ENCODE measurements around the gene GLB1L3. TPM values are rescaled to one million over a fixed set of nuclear protein-coding genes. Genes with fewer than 3 reads are reported as not detected.

GLB1L3 gene
- polyA plus RNA-seq, 1 experiment: not detected

DNA sequence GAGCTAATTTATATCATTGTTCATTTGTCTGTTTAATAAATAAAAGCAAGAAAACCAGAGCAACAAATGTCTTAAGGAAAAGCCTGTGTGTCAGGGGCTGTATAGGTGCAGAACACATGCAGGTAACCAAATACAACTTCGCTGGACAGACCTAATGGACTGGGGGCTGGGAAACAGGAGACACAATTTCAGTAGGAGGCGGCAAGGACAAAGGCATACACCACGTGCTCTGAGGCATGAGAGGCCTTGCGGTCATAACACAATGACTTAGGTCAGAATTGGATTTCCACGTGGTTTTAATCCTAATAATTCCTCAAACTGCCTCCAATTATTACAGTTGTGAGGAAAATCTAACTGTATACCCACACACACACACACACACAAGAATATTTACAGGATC lies 8.7 kb upstream of the GLB1L3 start:
- no peak for DNase-seq (ENCODE audit: low read depth)
- Histone ChIP-seq H3K27me3 (ENCODE audit: control insufficient read depth, insufficient read depth, low read length) (peaks cover 8% of the 10 kb centered on the region), H3K36me3 (ENCODE audit: control insufficient read depth, insufficient read depth, low read length) (peaks cover 3% of the 10 kb centered on the region), H3K4me3 (ENCODE audit: low read depth, low read length) (no peak overlapping the region)
- CTCF ChIA-PET: no interaction called here
- TF ChIP-seq, protein P1, sequence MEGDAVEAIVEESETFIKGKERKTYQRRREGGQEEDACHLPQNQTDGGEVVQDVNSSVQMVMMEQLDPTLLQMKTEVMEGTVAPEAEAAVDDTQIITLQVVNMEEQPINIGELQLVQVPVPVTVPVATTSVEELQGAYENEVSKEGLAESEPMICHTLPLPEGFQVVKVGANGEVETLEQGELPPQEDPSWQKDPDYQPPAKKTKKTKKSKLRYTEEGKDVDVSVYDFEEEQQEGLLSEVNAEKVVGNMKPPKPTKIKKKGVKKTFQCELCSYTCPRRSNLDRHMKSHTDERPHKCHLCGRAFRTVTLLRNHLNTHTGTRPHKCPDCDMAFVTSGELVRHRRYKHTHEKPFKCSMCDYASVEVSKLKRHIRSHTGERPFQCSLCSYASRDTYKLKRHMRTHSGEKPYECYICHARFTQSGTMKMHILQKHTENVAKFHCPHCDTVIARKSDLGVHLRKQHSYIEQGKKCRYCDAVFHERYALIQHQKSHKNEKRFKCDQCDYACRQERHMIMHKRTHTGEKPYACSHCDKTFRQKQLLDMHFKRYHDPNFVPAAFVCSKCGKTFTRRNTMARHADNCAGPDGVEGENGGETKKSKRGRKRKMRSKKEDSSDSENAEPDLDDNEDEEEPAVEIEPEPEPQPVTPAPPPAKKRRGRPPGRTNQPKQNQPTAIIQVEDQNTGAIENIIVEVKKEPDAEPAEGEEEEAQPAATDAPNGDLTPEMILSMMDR (IDR thresholded peaks at IDR 0.05; ENCODE audit: insufficient read depth, low read depth, low read length): no peak
- POLR2A ChIA-PET: no interaction called here

- CTCF ChIA-PET: no interaction called here
- TF ChIP-seq, protein P1 (IDR thresholded peaks at IDR 0.05; ENCODE audit: insufficient read depth, low read depth, low read length): no peak
- POLR2A ChIA-PET: no interaction called here
- DNase-seq (ENCODE audit: low read depth): no peak
- Histone ChIP-seq H3K36me3 (ENCODE audit: control insufficient read depth, insufficient read depth, low read length) (peaks cover 1% of the 10 kb centered on the region; the same call in 1 of the 2 replicates), H3K27me3 (ENCODE audit: control insufficient read depth, insufficient read depth, low read length) (peaks cover 12% of the 10 kb centered on the region), H3K4me3 (ENCODE audit: low read depth, low read length) (no peak overlapping the region)
Observed at GRCh38 chr11:134267966-134268365, 8.2 kb upstream of the GLB1L3 start.

- Histone ChIP-seq H3K36me3 (ENCODE audit: control insufficient read depth, insufficient read depth, low read length) (no peaks in the 10 kb centered on the region), H3K4me3 (ENCODE audit: low read depth, low read length) (no peak overlapping the region), H3K27me3 (ENCODE audit: control insufficient read depth, insufficient read depth, low read length) (peaks cover 24% of the 10 kb centered on the region)
- ChIA-PET CTCF (interaction anchor here (0.7 to 0.8 kb wide), 2 partner anchors 10 to 353 kb away, joined by 3 read pairs; no protein-coding TSS in a partner anchor), POLR2A (no interaction called here)
- no peak for DNase-seq (ENCODE audit: low read depth)
- TF ChIP-seq, protein P1 (IDR thresholded peaks at IDR 0.05; ENCODE audit: insufficient read depth, low read depth, low read length): no peak
Observed at GRCh38 chr11:134270250-134270714, 5.9 kb upstream of the GLB1L3 start.

GRCh38 chr11:134271978-134272377 lies 4.2 kb upstream of the GLB1L3 start:
- H3K27me3 ChIP-seq (ENCODE audit: control insufficient read depth, insufficient read depth, low read length): peaks cover 37% of the 10 kb centered on the region
- POLR2A ChIA-PET: no interaction called here
- no peak overlapping the region for H3K4me3 ChIP-seq (ENCODE audit: low read depth, low read length)
- H3K36me3 ChIP-seq (ENCODE audit: control insufficient read depth, insufficient read depth, low read length): no peaks in the 10 kb centered on the region
- CTCF ChIA-PET: no interaction called here
- no peak for DNase-seq (ENCODE audit: low read depth)
- TF ChIP-seq, protein P1 (IDR thresholded peaks at IDR 0.05; ENCODE audit: insufficient read depth, low read depth, low read length): no peak

DNA sequence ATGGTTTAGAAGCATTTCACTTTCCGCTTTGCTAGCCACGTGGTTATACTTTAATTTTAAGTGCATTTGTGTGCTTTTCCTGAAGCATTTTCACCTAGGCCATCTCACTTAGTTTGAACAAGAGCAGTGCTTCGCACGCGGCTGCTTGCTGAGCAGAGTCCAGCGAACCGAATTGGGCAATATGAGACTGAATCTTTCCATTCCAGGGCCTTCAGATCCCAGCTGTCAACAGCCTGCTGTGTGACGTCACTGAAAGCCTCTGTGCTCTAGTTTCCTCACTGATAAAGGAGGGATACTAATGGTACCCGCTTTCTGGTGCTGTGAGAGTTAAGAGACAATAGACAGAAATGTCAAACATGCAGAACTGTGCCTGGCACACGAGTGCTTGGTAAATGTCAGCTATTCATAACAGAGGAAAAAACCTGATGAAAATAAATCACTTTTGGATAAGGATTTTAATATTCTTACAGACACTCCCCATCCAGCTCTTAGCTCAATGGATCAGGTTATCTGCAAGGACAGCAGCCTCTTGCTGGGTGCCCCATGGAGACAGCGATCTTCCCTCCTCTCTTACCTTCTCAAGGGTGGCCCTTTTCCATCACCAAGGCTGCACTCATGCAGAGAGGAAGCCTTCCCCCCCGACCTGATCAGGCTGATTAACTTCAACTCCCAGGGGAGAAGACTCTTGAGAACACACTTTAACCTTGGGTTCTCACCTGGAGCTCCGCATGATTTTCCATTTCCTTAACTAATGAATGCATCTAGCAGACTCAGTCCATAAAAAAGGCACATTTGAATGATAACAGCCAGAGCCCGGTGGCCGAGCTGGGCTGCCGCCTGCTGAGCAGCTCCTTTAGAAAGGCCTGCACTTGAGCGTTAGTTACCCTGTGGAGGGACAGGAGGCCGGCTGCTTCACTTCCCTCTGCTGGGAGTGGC lies 3.5 kb upstream of the GLB1L3 start:
- no peak overlapping the region for H3K4me3 ChIP-seq (ENCODE audit: low read depth, low read length)
- CTCF ChIA-PET: interaction anchor here (2.1 kb wide), 1 partner anchor 11 kb away, joined by 9 read pairs; no protein-coding TSS in a partner anchor
- no peak for DNase-seq (ENCODE audit: low read depth)
- H3K36me3 ChIP-seq (ENCODE audit: control insufficient read depth, insufficient read depth, low read length): no peaks in the 10 kb centered on the region
- POLR2A ChIA-PET: no interaction called here
- TF ChIP-seq, protein P1 (IDR thresholded peaks at IDR 0.05; ENCODE audit: insufficient read depth, low read depth, low read length): no peak
- peaks cover 41% of the 10 kb centered on the region for H3K27me3 ChIP-seq (ENCODE audit: control insufficient read depth, insufficient read depth, low read length)
